ENCODE data around the gene MUC3A. TPM values are rescaled to one million over a fixed set of nuclear protein-coding genes. Genes with fewer than 3 reads are reported as not detected.

The MUC3A gene
- total and polyA plus RNA-seq, 2 of the 13 experiments (the other 11 are each of a cell fraction or from before 2014, with no cell fraction given): 0.01 TPM; not detected in 1

- TF ChIP-seq SRSF1 (optimal IDR thresholded peaks at IDR 0.05; ENCODE audit: low read depth, low read length): no peak
- TF ChIP-seq HMG20B (CRISPR knock-in tag; conservative IDR thresholded peaks at IDR 0.05): no peak
- TF ChIP-seq NONO (IDR thresholded peaks at IDR 0.05): no peak
- peak; percentile 57 for TF ChIP-seq NONO (CRISPR knock-in tag; conservative IDR thresholded peaks at IDR 0.05)
- TF ChIP-seq ZNF34 (CRISPR knock-in tag; IDR thresholded peaks at IDR 0.05; ENCODE audit: borderline replicate concordance): no peak
- TF ChIP-seq ZNF574 (CRISPR knock-in tag; IDR thresholded peaks at IDR 0.05): peak; percentile 64
- TF ChIP-seq ZFP37 (CRISPR knock-in tag; IDR thresholded peaks at IDR 0.05; ENCODE audit: borderline replicate concordance): no peak
- TF ChIP-seq SPEN (CRISPR knock-in tag; IDR thresholded peaks at IDR 0.05; ENCODE audit: low read depth): peak; percentile 60; the same call in 1 of the 2 replicates
- 0 out of 2 replicates have a peak, but pooled peaks have one; percentile 41 for TF ChIP-seq ZNF543 (CRISPR knock-in tag; IDR thresholded peaks at IDR 0.05)
- peak; percentile 39; the same call in 1 of the 2 replicates for TF ChIP-seq SRY (CRISPR knock-in tag; IDR thresholded peaks at IDR 0.05)
- no peak for TF ChIP-seq ZNF12 (CRISPR knock-in tag; IDR thresholded peaks at IDR 0.05)
- no peak for TF ChIP-seq ZNF224 (CRISPR knock-in tag; IDR thresholded peaks at IDR 0.05)
- TF ChIP-seq ZNF253 (CRISPR knock-in tag; IDR thresholded peaks at IDR 0.05; ENCODE audit: borderline replicate concordance): no peak
- TF ChIP-seq, protein P1, sequence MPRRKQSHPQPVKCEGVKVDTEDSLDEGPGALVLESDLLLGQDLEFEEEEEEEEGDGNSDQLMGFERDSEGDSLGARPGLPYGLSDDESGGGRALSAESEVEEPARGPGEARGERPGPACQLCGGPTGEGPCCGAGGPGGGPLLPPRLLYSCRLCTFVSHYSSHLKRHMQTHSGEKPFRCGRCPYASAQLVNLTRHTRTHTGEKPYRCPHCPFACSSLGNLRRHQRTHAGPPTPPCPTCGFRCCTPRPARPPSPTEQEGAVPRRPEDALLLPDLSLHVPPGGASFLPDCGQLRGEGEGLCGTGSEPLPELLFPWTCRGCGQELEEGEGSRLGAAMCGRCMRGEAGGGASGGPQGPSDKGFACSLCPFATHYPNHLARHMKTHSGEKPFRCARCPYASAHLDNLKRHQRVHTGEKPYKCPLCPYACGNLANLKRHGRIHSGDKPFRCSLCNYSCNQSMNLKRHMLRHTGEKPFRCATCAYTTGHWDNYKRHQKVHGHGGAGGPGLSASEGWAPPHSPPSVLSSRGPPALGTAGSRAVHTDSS (CRISPR knock-in tag; conservative IDR thresholded peaks at IDR 0.05): 0 out of 2 replicates have a peak, but pooled peaks have one; percentile 47
- no peak for TF ChIP-seq RBM39 (IDR thresholded peaks at IDR 0.05; ENCODE audit: low read depth, low read length, poor library complexity, severe bottlenecking)
- no peak for TF ChIP-seq MEIS1 (CRISPR knock-in tag; IDR thresholded peaks at IDR 0.05; ENCODE audit: borderline replicate concordance)
- TF ChIP-seq, protein P2, sequence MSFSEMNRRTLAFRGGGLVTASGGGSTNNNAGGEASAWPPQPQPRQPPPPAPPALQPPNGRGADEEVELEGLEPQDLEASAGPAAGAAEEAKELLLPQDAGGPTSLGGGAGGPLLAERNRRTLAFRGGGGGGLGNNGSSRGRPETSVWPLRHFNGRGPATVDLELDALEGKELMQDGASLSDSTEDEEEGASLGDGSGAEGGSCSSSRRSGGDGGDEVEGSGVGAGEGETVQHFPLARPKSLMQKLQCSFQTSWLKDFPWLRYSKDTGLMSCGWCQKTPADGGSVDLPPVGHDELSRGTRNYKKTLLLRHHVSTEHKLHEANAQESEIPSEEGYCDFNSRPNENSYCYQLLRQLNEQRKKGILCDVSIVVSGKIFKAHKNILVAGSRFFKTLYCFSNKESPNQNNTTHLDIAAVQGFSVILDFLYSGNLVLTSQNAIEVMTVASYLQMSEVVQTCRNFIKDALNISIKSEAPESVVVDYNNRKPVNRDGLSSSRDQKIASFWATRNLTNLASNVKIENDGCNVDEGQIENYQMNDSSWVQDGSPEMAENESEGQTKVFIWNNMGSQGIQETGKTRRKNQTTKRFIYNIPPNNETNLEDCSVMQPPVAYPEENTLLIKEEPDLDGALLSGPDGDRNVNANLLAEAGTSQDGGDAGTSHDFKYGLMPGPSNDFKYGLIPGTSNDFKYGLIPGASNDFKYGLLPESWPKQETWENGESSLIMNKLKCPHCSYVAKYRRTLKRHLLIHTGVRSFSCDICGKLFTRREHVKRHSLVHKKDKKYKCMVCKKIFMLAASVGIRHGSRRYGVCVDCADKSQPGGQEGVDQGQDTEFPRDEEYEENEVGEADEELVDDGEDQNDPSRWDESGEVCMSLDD (CRISPR knock-in tag; IDR thresholded peaks at IDR 0.05; ENCODE audit: borderline replicate concordance): no peak
- no peak for TF ChIP-seq GATA4 (IDR thresholded peaks at IDR 0.05; ENCODE audit: borderline replicate concordance, low read depth)
- no peak for TF ChIP-seq NR2F6 (IDR thresholded peaks at IDR 0.05)
- TF ChIP-seq NR2F6 (CRISPR knock-in tag; IDR thresholded peaks at IDR 0.05): peak; percentile 65; the same call in 1 of the 2 replicates
- TF ChIP-seq, protein P3, sequence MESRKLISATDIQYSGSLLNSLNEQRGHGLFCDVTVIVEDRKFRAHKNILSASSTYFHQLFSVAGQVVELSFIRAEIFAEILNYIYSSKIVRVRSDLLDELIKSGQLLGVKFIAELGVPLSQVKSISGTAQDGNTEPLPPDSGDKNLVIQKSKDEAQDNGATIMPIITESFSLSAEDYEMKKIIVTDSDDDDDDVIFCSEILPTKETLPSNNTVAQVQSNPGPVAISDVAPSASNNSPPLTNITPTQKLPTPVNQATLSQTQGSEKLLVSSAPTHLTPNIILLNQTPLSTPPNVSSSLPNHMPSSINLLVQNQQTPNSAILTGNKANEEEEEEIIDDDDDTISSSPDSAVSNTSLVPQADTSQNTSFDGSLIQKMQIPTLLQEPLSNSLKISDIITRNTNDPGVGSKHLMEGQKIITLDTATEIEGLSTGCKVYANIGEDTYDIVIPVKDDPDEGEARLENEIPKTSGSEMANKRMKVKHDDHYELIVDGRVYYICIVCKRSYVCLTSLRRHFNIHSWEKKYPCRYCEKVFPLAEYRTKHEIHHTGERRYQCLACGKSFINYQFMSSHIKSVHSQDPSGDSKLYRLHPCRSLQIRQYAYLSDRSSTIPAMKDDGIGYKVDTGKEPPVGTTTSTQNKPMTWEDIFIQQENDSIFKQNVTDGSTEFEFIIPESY (CRISPR knock-in tag; IDR thresholded peaks at IDR 0.05): peak; percentile 59; the same call in 1 of the 2 replicates
Measured at GRCh38 chr7:100965723-100966541, 16.6 kb downstream of the MUC3A start (continued).

All from HepG2 (cell line).